Heart right ventricle (tissue), 16 donors: ENCODE results near the gene RASD1. TPM values are rescaled to one million over a fixed set of nuclear protein-coding genes. Genes with fewer than 3 reads are reported as not detected.

Experiments
- ATAC-seq, 8 donors: fragments of 200-7000 bp; cut with Tn5 transposase; one replicate each; pipeline ENCODE4 v1.9.1; 2020; ENCODE audit warnings: mild to moderate bottlenecking in 8 of 8, moderate library complexity in 8 of 8, moderate number of reproducible peaks in 1 of 8
- DNase-seq, 2 donors: peaks; one replicate each; pipeline ENCODE4 v3.0.0-alpha.2; 2020
- H3K27ac ChIP-seq, 10 donors: fragments of 200-600 bp; sonication (generic) in 2 of 10; one replicate each; pipeline versions ENCODE4 v1.5.0 to v1.8.0; 2020 to 2022; ENCODE audit warnings: mild to moderate bottlenecking in 3 of 10
- H3K27me3 ChIP-seq, 7 donors: fragments of 200-600 bp; one replicate each; pipeline ENCODE4 v1.8.0; 2021 to 2022; ENCODE audit warnings: mild to moderate bottlenecking in 2 of 7
- H3K36me3 ChIP-seq, 9 donors: fragments of 200-600 bp; sonication (generic) in 1 of 9; one replicate each; pipeline versions ENCODE4 v1.5.0 to v1.8.0; 2020 to 2022; ENCODE audit warnings: mild to moderate bottlenecking in 2 of 9
- H3K4me1 ChIP-seq, 9 donors: fragments of 200-600 bp; sonication (generic) in 1 of 9; one replicate each; pipeline versions ENCODE4 v1.5.0 to v1.8.0; 2020 to 2022; ENCODE audit warnings: mild to moderate bottlenecking in 4 of 9
- H3K4me3 ChIP-seq, 10 donors: fragments of 200-600 bp; sonication (generic) in 2 of 10; one replicate each; pipeline versions ENCODE4 v1.5.0 to v1.8.0; 2020 to 2022; ENCODE audit warnings: mild to moderate bottlenecking in 7 of 10, moderate library complexity in 2 of 10
- H3K9me3 ChIP-seq, 11 donors: fragments of 200-600 bp in 10 of 11; sonication (generic) in 2 of 11; one replicate each; pipeline versions ENCODE4 v1.5.0 to v1.8.0; 2013 to 2022; ENCODE audit warnings: mild to moderate bottlenecking in 2 of 11, control low read depth in 1 of 11, moderate library complexity in 1 of 11
- CTCF ChIP-seq, 9 donors: fragments of 200-600 bp; sonication (generic) in 2 of 9; IDR thresholded peaks; one replicate each; pipeline versions ENCODE4 v1.5.0 to v1.8.0; 2021 to 2022; ENCODE audit warnings: antibody characterized with exemption in 9 of 9, mild to moderate bottlenecking in 5 of 9, moderate library complexity in 1 of 9
- WGBS, 2 donors: extraction: QIAGEN DNeasy Blood & Tissue Kit; methylation state at CpG; one replicate each; pipeline ENCODE4 v1.1.7; 2013; ENCODE audit warnings: inconsistent platforms in 1 of 2; 5-methylcytosine and 5-hydroxymethylcytosine counted together
- intact Hi-C, 10 donors: fragments of 100-400 bp; cut with DNase I; formaldehyde crosslinking; loops; one replicate each; pipeline versions ENCODE4 v1.11.1 to v1.14.2; 2022
- polyA plus RNA-seq, 2 donors: library from polyadenylated mRNA; stranded (reverse); fragments of 200-250 nt; gene quantifications; one replicate each; pipeline ENCODE4 v1.2.3, GENCODE V29; 2013
- total RNA-seq, 10 donors: library from RNA; stranded (reverse); fragmentation: NEBNext Ultra II Directional in 3 of 10; extraction: Animal tissue kit (Norgen Biotek cat#: 25700) in 3 of 10; gene quantifications; one replicate each; pipeline versions ENCODE4 v1.2.1 to v1.2.4, GENCODE V29; 2021 to 2023
- donor health status: Arrhythmogenic right ventricular cardiomyopathy.
- donor health status: ischemic (EF 13 %, LVEDD 7.1; RV severe dilation, severe dysfunction).
- donor health status: healthy with polysubstance abuse.
- donor health status: DM: no; HTN: yes; CAD: no.
- donor health status: DM: no; HTN: no; CAD: no.
- donor health status: ischemic (EF 25% LVEDD 6.9; RV normal size, moderate dysfunction).
- donor health status: ischemic (EF 25% LVEDD 5.7; RV mildly dilated, moderate dysfunction).
- donor health status: healthy.
- donor health status: DM: yes; HTN: yes; CAD: no.
- donor health status: Ischemic cardiomyopathy.
- donor health status: ischemic (EF 35%, LVEDD 5.7; RV mildly dilated, moderate dysfunction).
- donor health status: nonischemic (EF 11% LVEDD 7.7; RV severe dilation, severe dysfunction).
- donor health status: DM: yes; HTN: yes; CAD: no.
- donor health status: PGD.
- donor health status: ischemic (EF 29% LVEDD 5.4; RV normal size, mild dysfunction).
- donor health status: nonischemic (EF 23%, LVEDD 6.1; RV moderate dilation, normal function).

The RASD1 gene
- total and polyA plus RNA-seq, 12 donors, result 2.2 to 85.8 (median 11.5) TPM

GRCh38 chr17:17454276-17454675 lies 41.9 kb downstream of the RASD1 start:
- H3K27me3 ChIP-seq, result peaks cover 0 to 4% (median 0%) of the 10 kb centered on the region in 7 donors
- H3K4me1 ChIP-seq, result no peaks in the 10 kb centered on the region
- DNase-seq (no peak), ATAC-seq (no peak)
- no peak overlapping the region for H3K4me3 ChIP-seq
- intact Hi-C loops, result no loop called here
- no peak for TF ChIP-seq CTCF (IDR thresholded peaks at IDR 0.05)
- no peaks in the 10 kb centered on the region for H3K36me3 ChIP-seq
- H3K9me3 ChIP-seq, result no peaks in the 10 kb centered on the region
- 91 to 97% methylated on average over 1 of the region's 1 CpG for WGBS, 2 donors
- no peak overlapping the region for H3K27ac ChIP-seq

- TF ChIP-seq CTCF (IDR thresholded peaks at IDR 0.05), result no peak
- ATAC-seq (no peak), DNase-seq (no peak)
- WGBS, 2 donors, result 84 to 91% methylated on average over 9 of the region's 9 CpGs
- H3K36me3 ChIP-seq, result no peaks in the 10 kb centered on the region
- intact Hi-C loops, result no loop called here
- H3K4me3 ChIP-seq, result no peak overlapping the region
- no peaks in the 10 kb centered on the region for H3K9me3 ChIP-seq
- H3K4me1 ChIP-seq, result no peaks in the 10 kb centered on the region
- peaks cover 0 to 4% (median 0%) of the 10 kb centered on the region in 7 donors for H3K27me3 ChIP-seq
- H3K27ac ChIP-seq, result no peak overlapping the region
Observed at GRCh38 chr17:17453088-17453487, 43.1 kb downstream of the RASD1 start.

GRCh38 chr17:17448723-17449122 lies 47.5 kb downstream of the RASD1 start:
- no peaks in the 10 kb centered on the region for H3K9me3 ChIP-seq
- 91 to 93% methylated on average over 4 of the region's 4 CpGs for WGBS, 2 donors
- no peak overlapping the region for H3K4me3 ChIP-seq
- no peak for ATAC-seq
- H3K36me3 ChIP-seq, result no peaks in the 10 kb centered on the region
- TF ChIP-seq CTCF (IDR thresholded peaks at IDR 0.05), result no peak
- DNase-seq, result no peak
- no peaks in the 10 kb centered on the region for H3K27me3 ChIP-seq
- H3K4me1 ChIP-seq, result peaks cover 0 to 15% (median 12%) of the 10 kb centered on the region in 9 donors
- H3K27ac ChIP-seq, result no peak overlapping the region
- intact Hi-C loops, result no loop called here

GRCh38 chr17:17448076-17448475 lies 48.1 kb downstream of the RASD1 start:
- Histone ChIP-seq H3K27ac (no peak overlapping the region), H3K27me3 (no peaks in the 10 kb centered on the region), H3K36me3 (no peaks in the 10 kb centered on the region), H3K4me1 (peaks cover 0 to 15% (median 12%) of the 10 kb centered on the region in 9 donors), H3K4me3 (no peak overlapping the region), H3K9me3 (no peaks in the 10 kb centered on the region)
- TF ChIP-seq CTCF (IDR thresholded peaks at IDR 0.05), result no peak
- ATAC-seq (no peak), DNase-seq (no peak)
- intact Hi-C loops, result no loop called here
- WGBS, 2 donors, result 60 to 72% methylated on average over 5 of the region's 5 CpGs
